OCI-LY7 (cell line): ENCODE data around the gene TRIM41. TPM values are rescaled to one million over a fixed set of nuclear protein-coding genes. Genes with fewer than 3 reads are reported as not detected.

ENCODE experiments used
- BruUV-seq: library from RNA; stranded (reverse); fragments of 400-500 nt; replicated peaks from 2 replicates; lab custom pipeline; 2021; lab: Mats Ljungman, UMichigan
- CTCF ChIA-PET: fragments of 300-600 bp; sonication (Branson Sonifier 250); formaldehyde crosslinking; loops from one replicate; lab custom pipeline; 2022; ENCODE audit warnings: antibody characterized with exemption; ENCODE audit not compliant: unreplicated experiment; lab: Charles Lee
- POLR2A ChIA-PET: fragments of 300-600 bp; sonication (Branson Sonifier 250); formaldehyde crosslinking; loops from one replicate; lab custom pipeline; 2022; ENCODE audit warnings: antibody characterized with exemption; lab: Charles Lee
- DNase-seq: peaks from one replicate; pipeline ENCODE4 v3.0.0-alpha.2; 2015; ENCODE audit warnings: low spot score
- H2AFZ ChIP-seq: fragments of 200-600 bp; sonication (generic), shearing (Covaris generic); 2 replicates; pipeline ENCODE4 v1.6.1; 2014; ENCODE audit warnings: mild to moderate bottlenecking, antibody characterized with exemption, low read length, moderate library complexity
- H3K27ac ChIP-seq: fragments of 200-600 bp; sonication (generic); 2 replicates; pipeline ENCODE4 v1.5.1; 2014; ENCODE audit warnings: mixed run types, low read depth, mild to moderate bottlenecking, moderate library complexity, low read length, inconsistent platforms; ENCODE audit not compliant: poor library complexity, severe bottlenecking
- H3K36me3 ChIP-seq: fragments of 200-600 bp; sonication (generic); 2 replicates; pipeline ENCODE4 v1.6.1; 2014; ENCODE audit warnings: mild to moderate bottlenecking, antibody characterized with exemption, low read length, moderate library complexity, mixed read lengths; ENCODE audit not compliant: insufficient read depth
- H3K4me1 ChIP-seq: fragments of 200-600 bp; sonication (generic); 2 replicates; pipeline ENCODE4 v1.5.1; 2014; ENCODE audit warnings: mild to moderate bottlenecking, low read length; ENCODE audit not compliant: insufficient read depth, poor library complexity, severe bottlenecking
- H3K4me2 ChIP-seq: fragments of 200-600 bp; sonication (generic); 2 replicates; pipeline ENCODE4 v1.6.1; 2014; ENCODE audit warnings: mild to moderate bottlenecking, low read length
- H3K4me3 ChIP-seq: fragments of 200-600 bp; sonication (generic); 2 replicates; pipeline ENCODE4 v1.5.1; 2014; ENCODE audit warnings: mild to moderate bottlenecking, low read depth, low read length; ENCODE audit not compliant: poor library complexity, severe bottlenecking
- H3K79me2 ChIP-seq: fragments of 200-600 bp; sonication (generic); 2 replicates; pipeline ENCODE4 v1.6.1; 2016; ENCODE audit warnings: low read depth, mild to moderate bottlenecking, low read length, moderate library complexity, mixed read lengths; ENCODE audit not compliant: insufficient read depth
- H3K9me2 ChIP-seq: fragments of 200-600 bp; sonication (generic); 2 replicates; pipeline ENCODE4 v1.6.1; 2016; ENCODE audit warnings: mild to moderate bottlenecking, low read length, mixed read lengths; ENCODE audit not compliant: insufficient read depth
- H3K9me3 ChIP-seq: fragments of 200-600 bp; sonication (generic); 2 replicates; pipeline ENCODE4 v1.6.1; 2014; ENCODE audit warnings: mild to moderate bottlenecking, mixed run types, low read length, mixed read lengths
- H4K20me1 ChIP-seq: fragments of 200-600 bp; sonication (generic); 2 replicates; pipeline ENCODE4 v1.6.1; 2014; ENCODE audit warnings: mild to moderate bottlenecking, antibody characterized with exemption, low read length, moderate library complexity, mixed read lengths; ENCODE audit not compliant: insufficient read depth
- CTCF ChIP-seq: fragments of 200-600 bp; sonication (generic); conservative IDR thresholded peaks from 2 replicates; pipeline ENCODE4 v1.5.1; 2014; ENCODE audit warnings: mild to moderate bottlenecking, antibody characterized with exemption, low read length, moderate library complexity, mixed read lengths
- EZH2phosphoT487 ChIP-seq: fragments of 200-600 bp; sonication (generic); IDR thresholded peaks from 2 replicates; pipeline ENCODE4 v1.6.1; 2018; ENCODE audit warnings: low read depth, borderline replicate concordance, mild to moderate bottlenecking, mixed run types, antibody characterized with exemption, low read length, moderate library complexity, mixed read lengths
- intact Hi-C: fragments of 100-400 bp; cut with micrococcal nuclease; formaldehyde crosslinking; loops from one replicate; pipeline ENCODE4 v1.10.0; 2022; ENCODE audit not compliant: unreplicated experiment
- total RNA-seq, 2 experiments: library from RNA; depleted of rRNA in 1 of 2; stranded (reverse); fragments of >200 nt in 1 of 2; shearing (Covaris generic) in 1 of 2; gene quantifications; 2 replicates each; pipeline ENCODE4 v1.2.3, GENCODE V29; 2014 to 2022

Gene TRIM41
- total RNA-seq, 2 experiments from 2014 or later = 30.2 to 73.4 TPM

GRCh38 chr5:181200816-181201215 is 22.3 kb upstream of the TRIM41 start:
- Histone ChIP-seq H3K4me2 (peak overlapping the region; percentile 44), H3K9me2 (no peaks in the 10 kb centered on the region), H3K9me3 (no peaks in the 10 kb centered on the region), H2AFZ (peak overlapping the region; percentile 61; the same call in 1 of the 2 replicates), H3K27ac (no peak overlapping the region), H3K36me3 (no peaks in the 10 kb centered on the region), H3K79me2 (no peaks in the 10 kb centered on the region), H3K4me3 (no peak overlapping the region), H3K4me1 (peaks cover 60% of the 10 kb centered on the region), H4K20me1 (no peaks in the 10 kb centered on the region)
- no TSS peak for BruUV-seq
- peak; percentile 53 for DNase-seq
- TF ChIP-seq EZH2phosphoT487 (no peak), CTCF (no peak)
- intact Hi-C loops = no loop called here
- POLR2A ChIA-PET = interaction anchor here (1.5 kb wide), 1 partner anchor 11 kb away, joined by 6 read pairs; no protein-coding TSS in a partner anchor
- CTCF ChIA-PET = no interaction called here

- DNase-seq = no peak
- Histone ChIP-seq H3K9me2 (no peaks in the 10 kb centered on the region), H3K9me3 (no peaks in the 10 kb centered on the region), H3K4me2 (peak overlapping the region; percentile 80; the same call in 1 of the 2 replicates), H2AFZ (no peak overlapping the region), H3K27ac (no peak overlapping the region), H3K36me3 (no peaks in the 10 kb centered on the region), H3K4me3 (no peak overlapping the region), H4K20me1 (no peaks in the 10 kb centered on the region), H3K79me2 (no peaks in the 10 kb centered on the region), H3K4me1 (peaks cover 61% of the 10 kb centered on the region)
- ChIA-PET CTCF (interaction anchor here (1.1 kb wide), 1 partner anchor 11 kb away, joined by 4 read pairs; no protein-coding TSS in a partner anchor), POLR2A (interaction anchor here (0.6 kb wide), 1 partner anchor 1385 kb away, joined by 6 read pairs; no protein-coding TSS in a partner anchor)
- intact Hi-C loops = no loop called here
- TF ChIP-seq EZH2phosphoT487 = no peak
- TF ChIP-seq CTCF = 0 out of 2 replicates have a peak, but pooled peaks have one; percentile 23
- BruUV-seq = no TSS peak
Observed at GRCh38 chr5:181203093-181203711, 19.9 kb upstream of the TRIM41 start.

- Histone ChIP-seq H4K20me1 (no peaks in the 10 kb centered on the region), H3K9me3 (no peaks in the 10 kb centered on the region), H3K4me2 (peak overlapping the region; percentile 80), H3K4me3 (peak overlapping the region; percentile 59), H3K27ac (no peak overlapping the region), H3K36me3 (no peaks in the 10 kb centered on the region), H3K79me2 (no peaks in the 10 kb centered on the region), H3K9me2 (no peaks in the 10 kb centered on the region), H3K4me1 (peaks cover 57% of the 10 kb centered on the region), H2AFZ (peak overlapping the region; percentile 37; the same call in 1 of the 2 replicates)
- TF ChIP-seq EZH2phosphoT487 = no peak
- no peak for TF ChIP-seq CTCF
- intact Hi-C loops = no loop called here
- no peak for DNase-seq
- no TSS peak for BruUV-seq
- ChIA-PET POLR2A (interaction anchor here (0.6 kb wide), 1 partner anchor 1386 kb away, joined by 6 read pairs; no protein-coding TSS in a partner anchor), CTCF (no interaction called here)
Observed at GRCh38 chr5:181203777-181204112, 19.3 kb upstream of the TRIM41 start.
